H1 (cell line): Measurements from ENCODE around the gene EML4. TPM values are rescaled to one million over a fixed set of nuclear protein-coding genes. Genes with fewer than 3 reads are reported as not detected.

Experiments used
- BCL11A ChIP-seq, 2 experiments: IDR thresholded peaks; one replicate each; pipeline ENCODE4 v1.6.1; 2011; ENCODE audit warnings: low read depth in 2 of 2, low read length in 2 of 2, mild to moderate bottlenecking in 2 of 2
- CTCF ChIP-seq, 3 experiments: IDR thresholded peaks; 1 replicate in 2 of 3; 2 replicates in 1 of 3; pipeline versions ENCODE4 v1.5.1 to v1.6.1; 2011; ENCODE audit warnings: low read length in 3 of 3, mild to moderate bottlenecking in 3 of 3, inconsistent platforms in 2 of 3, low read depth in 1 of 3, moderate library complexity in 1 of 3; ENCODE audit not compliant: insufficient read depth in 1 of 3; ENCODE audit errors: control extremely low read depth in 1 of 3
- POU5F1 ChIP-seq: IDR thresholded peaks from 2 replicates; pipeline ENCODE4 v1.6.1; 2011; ENCODE audit warnings: low read depth, mild to moderate bottlenecking, low read length, moderate library complexity
- RBBP5 ChIP-seq: IDR thresholded peaks from 2 replicates; pipeline ENCODE4 v1.7.1; 2012; ENCODE audit warnings: low read depth, mild to moderate bottlenecking, inconsistent platforms, low read length, moderate library complexity, borderline replicate concordance
- SP4 ChIP-seq: IDR thresholded peaks from 2 replicates; pipeline ENCODE4 v1.6.1; 2012; ENCODE audit warnings: low read length, inconsistent platforms
- YY1 ChIP-seq: IDR thresholded peaks from 2 replicates; pipeline ENCODE4 v1.6.1; 2011; ENCODE audit warnings: low read depth, mild to moderate bottlenecking, low read length
- polyA plus RNA-seq, 7 experiments: library from polyadenylated mRNA; depleted of rRNA in 3 of 7; stranded (reverse) in 5 of 7; unstranded in 2 of 7; fragments of >200 nt in 5 of 7; fragments of 200-250 nt in 2 of 7; gene quantifications; 1 replicate in 5 of 7; 2 replicates in 1 of 7; 4 replicates in 1 of 7; pipeline versions ENCODE4 v1.2.1 to v1.2.3, GENCODE V29; 2011 to 2013; ENCODE audit warnings: missing spikeins in 2 of 7, mixed read lengths in 2 of 7
- total RNA-seq: library from RNA; stranded (reverse); fragmentation: NEBNext Ultra II Directional; extraction: Animal tissue kit (Norgen Biotek cat#: 25700); gene quantifications from 2 replicates; pipeline ENCODE4 v1.2.1, GENCODE V29; 2021

The EML4 gene
- total and polyA plus RNA-seq, 2 of the 8 experiments (the other 6 are each of a cell fraction or from before 2014, with no cell fraction given), result 50.1 to 104 TPM

GRCh38 chr2:42324244-42324643 lies 155.1 kb downstream of the EML4 start (continued):
- no peak for TF ChIP-seq BCL11A (IDR thresholded peaks at IDR 0.05; ENCODE audit: low read depth in 2 of 2, low read length in 2 of 2)
- TF ChIP-seq RBBP5, result no peak
- no peak for TF ChIP-seq CTCF (IDR thresholded peaks at IDR 0.05; ENCODE audit: control extremely low read depth in 1 of 3, insufficient read depth in 1 of 3, low read depth in 1 of 3, low read length in 3 of 3)
- TF ChIP-seq YY1, result no peak
- TF ChIP-seq POU5F1, result no peak
- TF ChIP-seq SP4, result no peak
- TF ChIP-seq, all 59 proteins: peak for 0
